Measurements from ENCODE around the gene VTI1A. TPM values are rescaled to one million over a fixed set of nuclear protein-coding genes. Genes with fewer than 3 reads are reported as not detected.

Gene VTI1A
- total RNA-seq, 1 experiment from 2014 or later = 28.6 TPM

DNA sequence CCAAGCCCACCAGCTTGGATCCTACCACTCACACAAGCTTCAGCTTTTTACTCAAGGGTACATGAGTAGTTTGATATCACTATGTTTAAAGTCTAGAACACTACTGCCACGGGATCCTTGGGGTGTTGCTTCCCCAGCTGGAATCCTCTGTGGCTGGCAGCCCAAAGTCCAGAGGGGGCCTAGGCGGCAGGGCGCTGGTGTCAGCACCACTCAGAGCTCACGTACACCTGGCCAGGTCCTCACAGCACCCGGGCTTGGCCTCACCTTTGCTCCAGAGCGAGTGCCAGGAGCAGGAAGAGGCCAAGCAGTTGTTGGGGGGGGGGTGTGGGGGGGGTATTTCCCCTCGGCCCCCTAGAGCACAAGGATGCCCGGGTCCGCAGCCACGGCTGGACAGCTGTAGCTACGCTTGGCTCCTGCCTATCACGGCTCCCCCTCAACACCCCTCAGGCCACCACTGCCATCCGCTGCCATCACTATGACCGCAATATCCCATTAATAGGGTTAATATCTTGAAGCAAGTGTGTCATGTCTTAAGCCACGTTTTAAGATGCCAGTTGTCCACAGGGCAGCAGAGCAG lies 17.3 kb upstream of the VTI1A start:
- no peaks in the 10 kb centered on the region for H3K4me1 Mint-ChIP-seq (ENCODE audit: low read depth, unreplicated experiment)
- no peak overlapping the region for H3K4me3 Mint-ChIP-seq (ENCODE audit: low read depth, unreplicated experiment)
- H3K27ac Mint-ChIP-seq (ENCODE audit: unreplicated experiment) = peak overlapping the region; percentile 41
- CTCF ChIA-PET = no interaction called here
- no peak for DNase-seq
- H3K9me3 Mint-ChIP-seq (ENCODE audit: low read depth, unreplicated experiment) = no peaks in the 10 kb centered on the region
- no TSS peak for BruUV-seq (replicated peaks)
- TF ChIP-seq, protein P1, sequence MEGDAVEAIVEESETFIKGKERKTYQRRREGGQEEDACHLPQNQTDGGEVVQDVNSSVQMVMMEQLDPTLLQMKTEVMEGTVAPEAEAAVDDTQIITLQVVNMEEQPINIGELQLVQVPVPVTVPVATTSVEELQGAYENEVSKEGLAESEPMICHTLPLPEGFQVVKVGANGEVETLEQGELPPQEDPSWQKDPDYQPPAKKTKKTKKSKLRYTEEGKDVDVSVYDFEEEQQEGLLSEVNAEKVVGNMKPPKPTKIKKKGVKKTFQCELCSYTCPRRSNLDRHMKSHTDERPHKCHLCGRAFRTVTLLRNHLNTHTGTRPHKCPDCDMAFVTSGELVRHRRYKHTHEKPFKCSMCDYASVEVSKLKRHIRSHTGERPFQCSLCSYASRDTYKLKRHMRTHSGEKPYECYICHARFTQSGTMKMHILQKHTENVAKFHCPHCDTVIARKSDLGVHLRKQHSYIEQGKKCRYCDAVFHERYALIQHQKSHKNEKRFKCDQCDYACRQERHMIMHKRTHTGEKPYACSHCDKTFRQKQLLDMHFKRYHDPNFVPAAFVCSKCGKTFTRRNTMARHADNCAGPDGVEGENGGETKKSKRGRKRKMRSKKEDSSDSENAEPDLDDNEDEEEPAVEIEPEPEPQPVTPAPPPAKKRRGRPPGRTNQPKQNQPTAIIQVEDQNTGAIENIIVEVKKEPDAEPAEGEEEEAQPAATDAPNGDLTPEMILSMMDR (IDR thresholded peaks at IDR 0.05; ENCODE audit: unreplicated experiment) = no peak
- intact Hi-C loops (cut with micrococcal nuclease; ENCODE audit: unreplicated experiment) = no loop called here
- H3K27me3 Mint-ChIP-seq (ENCODE audit: unreplicated experiment) = no peaks in the 10 kb centered on the region
- H3K36me3 Mint-ChIP-seq (ENCODE audit: insufficient read depth, unreplicated experiment) = peaks cover 28% of the 10 kb centered on the region

DNA sequence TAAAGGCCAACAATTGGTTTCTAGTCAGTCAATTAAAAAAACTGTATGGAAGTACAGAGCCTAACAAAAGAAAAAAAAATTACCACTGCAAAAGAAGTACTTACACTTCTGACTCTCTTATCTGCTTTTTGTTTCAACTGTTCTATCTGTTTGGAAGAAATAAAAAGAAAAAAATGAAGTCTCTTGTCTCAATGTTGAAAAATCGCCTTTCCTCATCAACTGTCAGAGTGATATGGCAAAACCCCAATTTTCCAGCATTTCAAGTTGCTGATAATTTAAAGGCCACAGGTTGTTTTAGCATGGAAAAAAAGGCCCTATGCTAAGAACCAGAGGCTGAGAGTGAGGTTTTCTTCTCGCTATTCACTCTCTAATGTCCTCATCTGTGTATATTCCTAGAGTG lies 13.9 kb upstream of the VTI1A start:
- TF ChIP-seq, protein P1 (IDR thresholded peaks at IDR 0.05; ENCODE audit: unreplicated experiment) = no peak
- H3K36me3 Mint-ChIP-seq (ENCODE audit: insufficient read depth, unreplicated experiment) = peaks cover 12% of the 10 kb centered on the region
- CTCF ChIA-PET = no interaction called here
- intact Hi-C loops (cut with micrococcal nuclease; ENCODE audit: unreplicated experiment) = no loop called here
- H3K4me1 Mint-ChIP-seq (ENCODE audit: low read depth, unreplicated experiment) = no peaks in the 10 kb centered on the region
- no peaks in the 10 kb centered on the region for H3K9me3 Mint-ChIP-seq (ENCODE audit: low read depth, unreplicated experiment)
- H3K27ac Mint-ChIP-seq (ENCODE audit: unreplicated experiment) = no peak overlapping the region
- no TSS peak for BruUV-seq (replicated peaks)
- no peak for DNase-seq
- H3K27me3 Mint-ChIP-seq (ENCODE audit: unreplicated experiment) = no peaks in the 10 kb centered on the region
- H3K4me3 Mint-ChIP-seq (ENCODE audit: low read depth, unreplicated experiment) = no peak overlapping the region

- intact Hi-C loops (cut with micrococcal nuclease; ENCODE audit: unreplicated experiment) = loop anchor here (5.0 kb wide), 3 partner anchors 103 to 253 kb away; partner anchors contain the start of gene GPAM
Measured at GRCh38 chr10:112434988-112435619, 11.9 kb upstream of the VTI1A start.

GRCh38 chr10:112438356-112438755 lies 8.7 kb upstream of the VTI1A start:
- Mint-ChIP-seq H3K9me3 (ENCODE audit: low read depth, unreplicated experiment) (no peaks in the 10 kb centered on the region), H3K4me1 (ENCODE audit: low read depth, unreplicated experiment) (no peaks in the 10 kb centered on the region), H3K36me3 (ENCODE audit: insufficient read depth, unreplicated experiment) (peaks cover 5% of the 10 kb centered on the region), H3K27ac (ENCODE audit: unreplicated experiment) (no peak overlapping the region), H3K4me3 (ENCODE audit: low read depth, unreplicated experiment) (no peak overlapping the region), H3K27me3 (ENCODE audit: unreplicated experiment) (no peaks in the 10 kb centered on the region)
- BruUV-seq (replicated peaks) = no TSS peak
- CTCF ChIA-PET = no interaction called here
- intact Hi-C loops (cut with micrococcal nuclease; ENCODE audit: unreplicated experiment) = loop anchor here (5.0 kb wide), 3 partner anchors 106 to 256 kb away; partner anchors contain the start of gene GPAM
- TF ChIP-seq, protein P1 (IDR thresholded peaks at IDR 0.05; ENCODE audit: unreplicated experiment) = no peak
- DNase-seq = no peak

More at GRCh38 chr10:112434988-112435619, 11.9 kb upstream of the VTI1A start:
- Mint-ChIP-seq H3K4me3 (ENCODE audit: low read depth, unreplicated experiment) (no peak overlapping the region), H3K36me3 (ENCODE audit: insufficient read depth, unreplicated experiment) (peaks cover 6% of the 10 kb centered on the region), H3K9me3 (ENCODE audit: low read depth, unreplicated experiment) (no peaks in the 10 kb centered on the region), H3K27ac (ENCODE audit: unreplicated experiment) (no peak overlapping the region), H3K4me1 (ENCODE audit: low read depth, unreplicated experiment) (no peaks in the 10 kb centered on the region), H3K27me3 (ENCODE audit: unreplicated experiment) (no peaks in the 10 kb centered on the region)
- BruUV-seq (replicated peaks) = no TSS peak
- CTCF ChIA-PET = interaction anchor here (0.9 to 1.5 kb wide), 6 partner anchors 30 to 320 kb away, joined by 3 to 8 read pairs (median 4); partner anchors contain the start of gene ACSL5
- TF ChIP-seq, protein P1 (IDR thresholded peaks at IDR 0.05; ENCODE audit: unreplicated experiment) = peak; percentile 35
- no peak for DNase-seq

Data from Calu3 (cell line).